Central memory CD8-positive, alpha-beta T cell (primary cell): ENCODE results near the gene VWA8.

Source experiments
- ATAC-seq: fragments of 150-1000 bp; cut with Tn5 transposase; replicated peaks from 2 replicates; pipeline ENCODE4 v1.10.0; 2022; ENCODE audit warnings: mild to moderate bottlenecking, moderate FRiP score, moderate number of reproducible peaks; ENCODE audit not compliant: poor library complexity, severe bottlenecking; ENCODE audit errors: extremely low read depth
- DNase-seq, 2 donors: peaks; one replicate each; pipeline ENCODE4 v3.0.0; 2021; ENCODE audit warnings: low spot score in 2 of 2
- H3K27ac Mint-ChIP-seq: one replicate; pipeline ENCODE4 v1.8.0; 2022; ENCODE audit warnings: low read depth, mild to moderate bottlenecking, moderate library complexity, mixed read lengths
- H3K27me3 Mint-ChIP-seq: one replicate; pipeline ENCODE4 v1.8.0; 2022; ENCODE audit warnings: mixed read lengths
- H3K36me3 Mint-ChIP-seq: one replicate; pipeline ENCODE4 v1.8.0; 2022; ENCODE audit warnings: mild to moderate bottlenecking, moderate library complexity, mixed read lengths; ENCODE audit not compliant: insufficient read depth
- H3K4me1 Mint-ChIP-seq: one replicate; pipeline ENCODE4 v1.8.0; 2022; ENCODE audit warnings: mixed read lengths
- H3K4me3 Mint-ChIP-seq: one replicate; pipeline ENCODE4 v1.8.0; 2022; ENCODE audit warnings: mild to moderate bottlenecking, moderate library complexity, mixed read lengths
- H3K9me3 Mint-ChIP-seq: one replicate; pipeline ENCODE4 v1.8.0; 2022; ENCODE audit warnings: mixed read lengths

The VWA8 gene

GRCh38 chr13:41802684-41803444, 158.0 kb downstream of the VWA8 start:
- H3K4me3 Mint-ChIP-seq, result no peak overlapping the region
- ATAC-seq (no peak), DNase-seq (no peak)
- H3K9me3 Mint-ChIP-seq, result peaks cover 10% of the 10 kb centered on the region
- no peak overlapping the region for H3K27ac Mint-ChIP-seq
- H3K36me3 Mint-ChIP-seq, result peaks cover 16% of the 10 kb centered on the region
- peaks cover 13% of the 10 kb centered on the region for H3K4me1 Mint-ChIP-seq
- no peaks in the 10 kb centered on the region for H3K27me3 Mint-ChIP-seq

GRCh38 chr13:41802043-41802683, 158.7 kb downstream of the VWA8 start:
- H3K27me3 Mint-ChIP-seq, result no peaks in the 10 kb centered on the region
- no peak for DNase-seq
- H3K4me1 Mint-ChIP-seq, result peaks cover 11% of the 10 kb centered on the region
- H3K36me3 Mint-ChIP-seq, result peaks cover 14% of the 10 kb centered on the region
- no peak overlapping the region for H3K4me3 Mint-ChIP-seq
- H3K9me3 Mint-ChIP-seq, result peaks cover 10% of the 10 kb centered on the region
- H3K27ac Mint-ChIP-seq, result no peak overlapping the region
- ATAC-seq, result no peak

GRCh38 chr13:41791056-41791455, 169.9 kb downstream of the VWA8 start:
- Mint-ChIP-seq H3K27me3 (no peaks in the 10 kb centered on the region), H3K27ac (no peak overlapping the region), H3K4me1 (peaks cover 5% of the 10 kb centered on the region), H3K9me3 (no peaks in the 10 kb centered on the region), H3K36me3 (peaks cover 3% of the 10 kb centered on the region), H3K4me3 (no peak overlapping the region)
- ATAC-seq (no peak), DNase-seq (no peak)

GRCh38 chr13:41788552-41788951, 172.4 kb downstream of the VWA8 start:
- Mint-ChIP-seq H3K9me3 (no peaks in the 10 kb centered on the region), H3K4me3 (no peak overlapping the region), H3K36me3 (peaks cover 6% of the 10 kb centered on the region), H3K4me1 (peaks cover 5% of the 10 kb centered on the region), H3K27ac (no peak overlapping the region), H3K27me3 (no peaks in the 10 kb centered on the region)
- DNase-seq (no peak), ATAC-seq (no peak)

GRCh38 chr13:41785402-41786172, 175.3 kb downstream of the VWA8 start:
- Mint-ChIP-seq H3K36me3 (peaks cover 9% of the 10 kb centered on the region), H3K9me3 (no peaks in the 10 kb centered on the region), H3K4me3 (no peak overlapping the region), H3K27ac (no peak overlapping the region), H3K27me3 (no peaks in the 10 kb centered on the region), H3K4me1 (peaks cover 5% of the 10 kb centered on the region)
- no peak for DNase-seq
- ATAC-seq, result no peak

GRCh38 chr13:41782086-41782485, 178.8 kb downstream of the VWA8 start:
- Mint-ChIP-seq H3K36me3 (peaks cover 8% of the 10 kb centered on the region), H3K4me3 (no peak overlapping the region), H3K4me1 (no peaks in the 10 kb centered on the region), H3K9me3 (no peaks in the 10 kb centered on the region), H3K27me3 (no peaks in the 10 kb centered on the region), H3K27ac (no peak overlapping the region)
- DNase-seq (no peak), ATAC-seq (no peak)

GRCh38 chr13:41780715-41781706, 179.9 kb downstream of the VWA8 start:
- no peak overlapping the region for H3K27ac Mint-ChIP-seq
- H3K9me3 Mint-ChIP-seq, result no peaks in the 10 kb centered on the region
- peaks cover 8% of the 10 kb centered on the region for H3K36me3 Mint-ChIP-seq
- no peaks in the 10 kb centered on the region for H3K27me3 Mint-ChIP-seq
- H3K4me3 Mint-ChIP-seq, result no peak overlapping the region
- ATAC-seq (no peak), DNase-seq (no peak)
- no peaks in the 10 kb centered on the region for H3K4me1 Mint-ChIP-seq

GRCh38 chr13:41775251-41775650, 185.7 kb downstream of the VWA8 start:
- ATAC-seq (no peak), DNase-seq (no peak)
- no peak overlapping the region for H3K27ac Mint-ChIP-seq
- H3K9me3 Mint-ChIP-seq, result no peaks in the 10 kb centered on the region
- no peaks in the 10 kb centered on the region for H3K27me3 Mint-ChIP-seq
- no peak overlapping the region for H3K4me3 Mint-ChIP-seq
- no peaks in the 10 kb centered on the region for H3K4me1 Mint-ChIP-seq
- peaks cover 2% of the 10 kb centered on the region for H3K36me3 Mint-ChIP-seq

GRCh38 chr13:41774605-41775218, 186.2 kb downstream of the VWA8 start:
- H3K27me3 Mint-ChIP-seq, result no peaks in the 10 kb centered on the region
- no peak for ATAC-seq
- H3K4me3 Mint-ChIP-seq, result no peak overlapping the region
- H3K4me1 Mint-ChIP-seq, result no peaks in the 10 kb centered on the region
- no peak overlapping the region for H3K27ac Mint-ChIP-seq
- H3K36me3 Mint-ChIP-seq, result peaks cover 3% of the 10 kb centered on the region
- no peak for DNase-seq
- H3K9me3 Mint-ChIP-seq, result no peaks in the 10 kb centered on the region

GRCh38 chr13:41767801-41768200, 193.1 kb downstream of the VWA8 start:
- Mint-ChIP-seq H3K27me3 (no peaks in the 10 kb centered on the region), H3K4me1 (peaks cover 13% of the 10 kb centered on the region), H3K36me3 (peaks cover 3% of the 10 kb centered on the region), H3K27ac (no peak overlapping the region), H3K9me3 (no peaks in the 10 kb centered on the region), H3K4me3 (no peak overlapping the region)
- DNase-seq (no peak), ATAC-seq (no peak)

GRCh38 chr13:41766439-41766838, 194.5 kb downstream of the VWA8 start:
- Mint-ChIP-seq H3K27me3 (no peaks in the 10 kb centered on the region), H3K9me3 (no peaks in the 10 kb centered on the region), H3K36me3 (peaks cover 3% of the 10 kb centered on the region), H3K4me1 (peaks cover 13% of the 10 kb centered on the region), H3K27ac (no peak overlapping the region), H3K4me3 (no peak overlapping the region)
- DNase-seq (no peak), ATAC-seq (no peak)

- Mint-ChIP-seq H3K27ac (no peak overlapping the region), H3K36me3 (peaks cover 3% of the 10 kb centered on the region), H3K4me3 (no peak overlapping the region), H3K9me3 (no peaks in the 10 kb centered on the region), H3K4me1 (peaks cover 13% of the 10 kb centered on the region), H3K27me3 (no peaks in the 10 kb centered on the region)
- ATAC-seq, result no peak
- DNase-seq, result no peak
Observed at GRCh38 chr13:41765813-41766212, 195.1 kb downstream of the VWA8 start.
